BJ (cell line): ENCODE measurements around the gene METTL14. TPM values are rescaled to one million over a fixed set of nuclear protein-coding genes. Genes with fewer than 3 reads are reported as not detected.

Experiments
- CTCF ChIA-PET: fragments of 350-600 bp; formaldehyde crosslinking; extraction: SDS; loops from one replicate; lab custom pipeline; 2021; ENCODE audit warnings: antibody characterized with exemption, inconsistent platforms; lab: Yijun Ruan, JAX
- POLR2A ChIA-PET: fragments of 300-600 bp; sonication (Branson Sonifier 250); formaldehyde crosslinking; extraction: SDS; loops from one replicate; lab custom pipeline; 2021; ENCODE audit warnings: antibody characterized with exemption; lab: Charles Lee
- DNase-seq: peaks from one replicate; pipeline ENCODE4 v3.0.0-alpha.2; 2011; ENCODE audit warnings: low read depth
- H3K27me3 ChIP-seq: 2 replicates; pipeline ENCODE4 v1.6.0; 2011; ENCODE audit warnings: low read length; ENCODE audit not compliant: control insufficient read depth, insufficient read depth
- H3K36me3 ChIP-seq: 2 replicates; pipeline ENCODE4 v1.5.1; 2011; ENCODE audit warnings: low read length; ENCODE audit not compliant: control insufficient read depth, insufficient read depth
- H3K4me3 ChIP-seq: 2 replicates; pipeline ENCODE4 v1.5.1; 2011; ENCODE audit warnings: low read depth, mild to moderate bottlenecking, control low read depth, low read length
- CTCF ChIP-seq: IDR thresholded peaks from 2 replicates; pipeline ENCODE4 v1.5.1; 2011; ENCODE audit warnings: low read depth, mild to moderate bottlenecking, control low read depth, inconsistent platforms, low read length, moderate library complexity; ENCODE audit not compliant: insufficient read depth
- polyA plus RNA-seq: library from polyadenylated mRNA; depleted of rRNA; stranded (reverse); fragments of >200 nt; gene quantifications from 2 replicates; pipeline ENCODE4 v1.2.3, GENCODE V29; 2011

METTL14 gene
- polyA plus RNA-seq, 1 experiment: 10.2 TPM

- DNase-seq: no peak
- no peak overlapping the region for H3K4me3 ChIP-seq
- ChIA-PET POLR2A (no interaction called here), CTCF (interaction anchor here (0.6 to 1.4 kb wide), 4 partner anchors 12 to 379 kb away, joined by 3 to 7 read pairs (median 3); no protein-coding TSS in a partner anchor)
- no peak for TF ChIP-seq CTCF
- no peaks in the 10 kb centered on the region for H3K27me3 ChIP-seq
- peaks cover 5% of the 10 kb centered on the region for H3K36me3 ChIP-seq
These were observed 74.9 kb downstream of the METTL14 start for GRCh38 chr4:118760092-118760491.

GRCh38 chr4:118760493-118760892, 75.3 kb downstream of the METTL14 start:
- no peak for DNase-seq
- ChIA-PET CTCF (interaction anchor here (0.6 kb wide), 1 partner anchor 379 kb away, joined by 3 read pairs; no protein-coding TSS in a partner anchor), POLR2A (no interaction called here)
- Histone ChIP-seq H3K4me3 (no peak overlapping the region), H3K36me3 (peaks cover 5% of the 10 kb centered on the region), H3K27me3 (no peaks in the 10 kb centered on the region)
- TF ChIP-seq CTCF: no peak

- peaks cover 5% of the 10 kb centered on the region for H3K36me3 ChIP-seq
- CTCF ChIA-PET: interaction anchor here (1.6 kb wide), 1 partner anchor 29 kb away, joined by 3 read pairs; no protein-coding TSS in a partner anchor
- H3K27me3 ChIP-seq: no peaks in the 10 kb centered on the region
These were observed 76.3 kb downstream of the METTL14 start for GRCh38 chr4:118761397-118762016.

GRCh38 chr4:118762155-118762554, 77.0 kb downstream of the METTL14 start:
- no peak overlapping the region for H3K4me3 ChIP-seq
- no peak for TF ChIP-seq CTCF
- H3K27me3 ChIP-seq: no peaks in the 10 kb centered on the region
- peaks cover 11% of the 10 kb centered on the region for H3K36me3 ChIP-seq
- no peak for DNase-seq
- ChIA-PET CTCF (interaction anchor here (1.6 kb wide), 1 partner anchor 30 kb away, joined by 3 read pairs; no protein-coding TSS in a partner anchor), POLR2A (interaction anchor here (0.6 kb wide), 1 partner anchor 263 kb away, joined by 3 read pairs; no protein-coding TSS in a partner anchor)

More at GRCh38 chr4:118761397-118762016, 76.3 kb downstream of the METTL14 start:
- H3K4me3 ChIP-seq: no peak overlapping the region
- no peak for DNase-seq
- TF ChIP-seq CTCF: no peak
- POLR2A ChIA-PET: no interaction called here

GRCh38 chr4:118762730-118763477, 77.7 kb downstream of the METTL14 start:
- Histone ChIP-seq H3K4me3 (no peak overlapping the region), H3K27me3 (no peaks in the 10 kb centered on the region), H3K36me3 (peaks cover 11% of the 10 kb centered on the region)
- POLR2A ChIA-PET: interaction anchor here (0.5 kb wide), 1 partner anchor 7 kb away, joined by 3 read pairs; no protein-coding TSS in a partner anchor
- CTCF ChIA-PET: interaction anchor here (0.6 to 1.6 kb wide), 2 partner anchors 31 to 391 kb away, joined by 3 read pairs; no protein-coding TSS in a partner anchor
- TF ChIP-seq CTCF: no peak
- peak; percentile 59 for DNase-seq
